ENCODE measurements around the gene PIK3CG. TPM values are rescaled to one million over a fixed set of nuclear protein-coding genes. Genes with fewer than 3 reads are reported as not detected.

The PIK3CG gene
- total RNA-seq, 5 donors from 2014 or later (not counting 1 experiment from before 2014, with no cell fraction given): 27.8 to 33.7 (median 28.4) TPM

DNA sequence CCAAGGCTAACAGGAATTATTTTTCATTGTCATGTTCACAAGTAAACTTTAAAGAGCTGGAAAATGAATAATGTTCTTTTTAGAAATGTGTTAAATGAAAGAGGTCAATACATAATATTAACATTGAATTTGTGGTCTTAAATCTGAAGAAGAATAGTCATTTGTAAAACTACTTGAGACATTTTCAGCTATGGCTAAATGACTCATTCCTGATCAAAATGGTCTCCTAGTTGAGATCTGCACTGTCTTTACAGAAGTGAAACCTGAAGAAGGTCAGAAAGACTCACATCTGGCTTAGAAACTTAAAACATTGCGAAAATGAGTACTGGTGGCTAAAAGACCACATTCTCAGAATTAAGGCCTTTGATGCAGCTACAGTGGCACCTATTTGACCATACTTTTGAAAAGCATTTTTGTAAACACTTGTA lies 5.9 kb downstream of the PIK3CG start:
- peak; percentile 52 to 66 (median 58) for ATAC-seq (replicated peaks in 1 of 4)
- Mint-ChIP-seq H3K27ac (peak overlapping the region; percentile 45 to 74), H3K27me3 (no peaks in the 10 kb centered on the region), H3K9me3 (peaks cover 0 to 4% (median 4%) of the 10 kb centered on the region in 3 donors), H3K4me3 (peak overlapping the region; percentile 50 to 64 (median 61)), H3K4me1 (peaks cover 81 to 84% (median 82%) of the 10 kb centered on the region in 3 donors), H3K36me3 (peaks cover 82% of the 10 kb centered on the region)
- DNase-seq: peak in 1 of 35 experiments; percentile 31
- Histone ChIP-seq H3K27me3 (replicated peaks in 1 of 2; ENCODE audit: control insufficient read depth in 2 of 2, extremely low read depth in 1 of 2, insufficient read depth in 2 of 2, low read length in 1 of 2) (no peaks in the 10 kb centered on the region), H3K9me3 (peaks cover 6% of the 10 kb centered on the region), H3K4me3 (ENCODE audit: control insufficient read depth in 1 of 2, extremely low read depth in 1 of 2, low read length in 1 of 2) (peak overlapping the region in 1 of 2 donors; percentile 8), H3K27ac (ENCODE audit: low read length) (no peak overlapping the region), H3K36me3 (ENCODE audit: control insufficient read depth in 2 of 2, extremely low read depth in 1 of 2, insufficient read depth in 1 of 2, low read length in 1 of 2) (peaks cover 11 to 54% of the 10 kb centered on the region in 2 donors), H3K4me1 (ENCODE audit: control insufficient read depth in 1 of 2, extremely low read depth in 1 of 2, insufficient read depth in 2 of 2, low read length in 2 of 2) (peaks cover 32 to 33% of the 10 kb centered on the region in 2 experiments)
- WGBS (ENCODE audit: insufficient coverage): no CpG with 5 or more reads among the region's 1 CpG
- POLR2A ChIA-PET: interaction anchor here in 1 of 2 donors (0.6 to 1.0 kb wide), 2 partner anchors 297 to 698 kb away, joined by 5 to 9 read pairs; partner anchors contain the start of gene HBP1
- CTCF ChIA-PET: no interaction called here

DNA sequence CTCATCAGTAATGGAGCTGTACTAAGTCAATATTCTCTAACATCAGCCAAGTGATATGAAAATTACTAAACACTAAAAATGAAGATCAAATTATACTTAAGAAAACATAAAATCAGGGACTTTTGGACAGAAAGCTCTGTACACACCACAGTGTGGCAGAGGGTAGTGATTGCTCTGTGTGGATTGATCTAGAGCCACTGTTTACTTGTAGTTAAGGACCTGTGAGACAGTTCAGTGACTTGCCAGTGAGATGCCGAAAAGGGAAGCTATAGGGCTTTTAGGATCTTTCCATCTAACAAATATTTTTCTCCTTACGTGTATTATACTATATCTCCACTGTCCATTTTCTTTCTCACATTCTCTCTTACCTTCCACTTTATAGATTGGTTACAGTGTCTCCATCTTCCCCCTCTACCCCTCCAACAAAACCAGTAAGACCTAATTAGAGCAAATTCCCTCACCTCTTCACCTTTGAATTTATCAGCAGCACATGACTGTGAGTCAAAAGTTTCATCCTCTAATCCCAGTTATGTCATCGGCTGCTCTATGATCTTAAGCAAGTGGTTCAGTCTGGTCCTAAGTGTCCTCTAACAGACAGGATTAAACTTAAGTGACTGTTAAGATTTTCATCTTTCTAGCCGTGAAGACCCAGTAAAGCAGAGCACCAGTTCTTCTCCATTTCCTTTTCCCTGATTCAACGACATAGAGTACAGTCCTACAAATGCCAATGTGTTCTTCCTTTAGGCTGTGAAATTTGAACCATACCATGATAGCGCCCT lies 6.9 kb downstream of the PIK3CG start:
- ChIA-PET CTCF (interaction anchor here in 1 of 2 donors (0.6 kb wide), 1 partner anchor 303 kb away, joined by 3 read pairs; no protein-coding TSS in a partner anchor), POLR2A (interaction anchor here in 1 of 2 donors (0.6 kb wide), 1 partner anchor 586 kb away, joined by 3 read pairs; no protein-coding TSS in a partner anchor)
- Mint-ChIP-seq H3K27me3 (no peaks in the 10 kb centered on the region), H3K4me1 (peaks cover 72 to 78% (median 78%) of the 10 kb centered on the region in 3 donors), H3K4me3 (peak overlapping the region; percentile 50 to 64 (median 61)), H3K9me3 (peaks cover 0 to 4% (median 4%) of the 10 kb centered on the region in 3 donors), H3K27ac (peak overlapping the region; percentile 45 to 74), H3K36me3 (peaks cover 82% of the 10 kb centered on the region)
- Histone ChIP-seq H3K27ac (ENCODE audit: low read length) (no peak overlapping the region), H3K4me1 (ENCODE audit: control insufficient read depth in 1 of 2, extremely low read depth in 1 of 2, insufficient read depth in 2 of 2, low read length in 2 of 2) (peaks cover 30 to 36% of the 10 kb centered on the region in 2 experiments), H3K27me3 (replicated peaks in 1 of 2; ENCODE audit: control insufficient read depth in 2 of 2, extremely low read depth in 1 of 2, insufficient read depth in 2 of 2, low read length in 1 of 2) (no peaks in the 10 kb centered on the region), H3K4me3 (ENCODE audit: control insufficient read depth in 1 of 2, extremely low read depth in 1 of 2, low read length in 1 of 2) (no peak overlapping the region), H3K36me3 (ENCODE audit: control insufficient read depth in 2 of 2, extremely low read depth in 1 of 2, insufficient read depth in 1 of 2, low read length in 1 of 2) (peaks cover 11 to 60% of the 10 kb centered on the region in 2 donors), H3K9me3 (peaks cover 6% of the 10 kb centered on the region)
- no CpG with 5 or more reads among the region's 6 CpGs for WGBS (ENCODE audit: insufficient coverage)
- ATAC-seq (replicated peaks in 1 of 4): peak in 1 of 4 experiments; percentile 58
- DNase-seq: no peak

DNA sequence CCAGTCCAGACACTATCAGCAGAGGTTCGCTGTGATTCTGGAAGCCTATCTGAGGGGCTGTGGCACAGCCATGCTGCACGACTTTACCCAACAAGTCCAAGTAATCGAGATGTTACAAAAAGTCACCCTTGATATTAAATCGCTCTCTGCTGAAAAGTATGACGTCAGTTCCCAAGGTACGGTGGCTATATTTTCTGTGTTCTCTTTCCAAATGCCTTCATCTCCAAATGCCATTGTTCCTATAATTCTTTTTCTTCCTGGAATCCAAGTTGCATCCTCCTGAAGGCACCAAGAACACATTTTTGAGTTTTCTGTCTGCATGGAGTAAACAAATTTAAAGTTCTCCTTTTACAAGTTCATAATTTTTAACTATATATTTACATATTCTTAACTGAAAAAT lies 7.7 kb downstream of the PIK3CG start:
- peaks cover 10 to 62% of the 10 kb centered on the region in 2 donors for H3K36me3 ChIP-seq (ENCODE audit: control insufficient read depth in 2 of 2, extremely low read depth in 1 of 2, insufficient read depth in 1 of 2, low read length in 1 of 2)
- Mint-ChIP-seq H3K27ac (no peak overlapping the region), H3K4me1 (peaks cover 72 to 80% (median 79%) of the 10 kb centered on the region in 3 donors), H3K36me3 (peaks cover 82% of the 10 kb centered on the region), H3K9me3 (peaks cover 0 to 4% (median 4%) of the 10 kb centered on the region in 3 donors), H3K4me3 (peak overlapping the region; percentile 50 to 64 (median 61)), H3K27me3 (no peaks in the 10 kb centered on the region)
- peaks cover 6% of the 10 kb centered on the region for H3K9me3 ChIP-seq
- ATAC-seq (replicated peaks in 1 of 4) (no peak), DNase-seq (no peak)
- POLR2A ChIA-PET: no interaction called here
- no peaks in the 10 kb centered on the region for H3K27me3 ChIP-seq (replicated peaks in 1 of 2; ENCODE audit: control insufficient read depth in 2 of 2, extremely low read depth in 1 of 2, insufficient read depth in 2 of 2, low read length in 1 of 2)
- 92% methylated on average over 6 of the region's 6 CpGs for WGBS (ENCODE audit: insufficient coverage)
- CTCF ChIA-PET: no interaction called here
- H3K27ac ChIP-seq (ENCODE audit: low read length): no peak overlapping the region
- peaks cover 32% of the 10 kb centered on the region in 2 experiments for H3K4me1 ChIP-seq (ENCODE audit: control insufficient read depth in 1 of 2, extremely low read depth in 1 of 2, insufficient read depth in 2 of 2, low read length in 2 of 2)
- H3K4me3 ChIP-seq (ENCODE audit: control insufficient read depth in 1 of 2, extremely low read depth in 1 of 2, low read length in 1 of 2): no peak overlapping the region

- Mint-ChIP-seq H3K4me1 (peaks cover 74 to 79% (median 79%) of the 10 kb centered on the region in 3 donors), H3K4me3 (peak overlapping the region in 1 of 3 donors; percentile 15), H3K27ac (peak overlapping the region in 1 of 2 donors; percentile 30), H3K27me3 (no peaks in the 10 kb centered on the region), H3K9me3 (peaks cover 0 to 4% (median 4%) of the 10 kb centered on the region in 3 donors), H3K36me3 (peaks cover 82% of the 10 kb centered on the region)
- Histone ChIP-seq H3K4me1 (ENCODE audit: control insufficient read depth in 1 of 2, extremely low read depth in 1 of 2, insufficient read depth in 2 of 2, low read length in 2 of 2) (peaks cover 19 to 36% of the 10 kb centered on the region in 2 experiments), H3K4me3 (ENCODE audit: control insufficient read depth in 1 of 2, extremely low read depth in 1 of 2, low read length in 1 of 2) (no peak overlapping the region), H3K27ac (ENCODE audit: low read length) (no peak overlapping the region), H3K9me3 (peaks cover 6% of the 10 kb centered on the region), H3K36me3 (ENCODE audit: control insufficient read depth in 2 of 2, extremely low read depth in 1 of 2, insufficient read depth in 1 of 2, low read length in 1 of 2) (peaks cover 5 to 61% of the 10 kb centered on the region in 2 donors), H3K27me3 (replicated peaks in 1 of 2; ENCODE audit: control insufficient read depth in 2 of 2, extremely low read depth in 1 of 2, insufficient read depth in 2 of 2, low read length in 1 of 2) (no peaks in the 10 kb centered on the region)
- ChIA-PET CTCF (no interaction called here), POLR2A (no interaction called here)
- DNase-seq: no peak
- no peak for ATAC-seq (replicated peaks in 1 of 4)
Measured at GRCh38 chr7:106874076-106874475, 9.0 kb downstream of the PIK3CG start.

DNA sequence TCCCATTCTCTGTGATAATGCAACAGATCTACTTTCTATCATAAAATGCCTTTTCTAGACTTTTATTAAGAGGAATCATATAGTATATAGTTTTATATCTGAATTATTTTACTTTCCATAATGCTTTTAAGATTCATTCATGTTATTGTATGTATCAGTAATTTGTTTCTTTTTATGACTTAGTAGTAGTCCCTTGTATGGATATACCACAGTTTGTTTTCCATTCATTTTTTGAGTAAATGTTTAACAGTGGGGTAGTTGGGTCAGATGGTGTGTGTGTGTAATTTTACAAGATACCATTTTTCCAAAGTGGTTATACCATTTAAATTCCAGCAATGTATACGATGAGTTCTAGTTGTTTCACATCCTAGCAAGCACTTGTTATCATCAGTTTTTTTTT lies 10.4 kb downstream of the PIK3CG start:
- H3K9me3 ChIP-seq: peaks cover 6% of the 10 kb centered on the region
- no peak for DNase-seq
- no peak for ATAC-seq (replicated peaks in 1 of 4)
- no peak overlapping the region for H3K4me3 Mint-ChIP-seq
- no peaks in the 10 kb centered on the region for H3K27me3 Mint-ChIP-seq
- ChIA-PET POLR2A (interaction anchor here in 1 of 2 donors (0.7 kb wide), 1 partner anchor 1902 kb away, joined by 8 read pairs; no protein-coding TSS in a partner anchor), CTCF (no interaction called here)
- peaks cover 80% of the 10 kb centered on the region for H3K36me3 Mint-ChIP-seq
- H3K4me1 ChIP-seq (ENCODE audit: control insufficient read depth in 1 of 2, extremely low read depth in 1 of 2, insufficient read depth in 2 of 2, low read length in 2 of 2): peaks cover 14 to 22% of the 10 kb centered on the region in 2 experiments
- no peak overlapping the region for H3K4me3 ChIP-seq (ENCODE audit: control insufficient read depth in 1 of 2, extremely low read depth in 1 of 2, low read length in 1 of 2)
- H3K27ac ChIP-seq (ENCODE audit: low read length): no peak overlapping the region
- peaks cover 5 to 72% of the 10 kb centered on the region in 2 donors for H3K36me3 ChIP-seq (ENCODE audit: control insufficient read depth in 2 of 2, extremely low read depth in 1 of 2, insufficient read depth in 1 of 2, low read length in 1 of 2)
- H3K4me1 Mint-ChIP-seq: peaks cover 68 to 70% (median 68%) of the 10 kb centered on the region in 3 donors
- peaks cover 0 to 4% (median 4%) of the 10 kb centered on the region in 3 donors for H3K9me3 Mint-ChIP-seq
- no CpG with 5 or more reads among the region's 1 CpG for WGBS (ENCODE audit: insufficient coverage)
- H3K27ac Mint-ChIP-seq: no peak overlapping the region
- no peaks in the 10 kb centered on the region for H3K27me3 ChIP-seq (replicated peaks in 1 of 2; ENCODE audit: control insufficient read depth in 2 of 2, extremely low read depth in 1 of 2, insufficient read depth in 2 of 2, low read length in 1 of 2)

GRCh38 chr7:106878748-106879439 lies 13.8 kb downstream of the PIK3CG start:
- H3K9me3 ChIP-seq: peaks cover 6% of the 10 kb centered on the region
- peaks cover 80% of the 10 kb centered on the region for H3K36me3 Mint-ChIP-seq
- peaks cover 38 to 54% (median 53%) of the 10 kb centered on the region in 3 donors for H3K4me1 Mint-ChIP-seq
- DNase-seq (no peak), ATAC-seq (replicated peaks in 1 of 4) (peak in 1 of 4 experiments; percentile 35)
- WGBS (ENCODE audit: insufficient coverage): 90% methylated on average over 2 of the region's 4 CpGs
- peaks cover 6 to 8% of the 10 kb centered on the region in 2 experiments for H3K4me1 ChIP-seq (ENCODE audit: control insufficient read depth in 1 of 2, extremely low read depth in 1 of 2, insufficient read depth in 2 of 2, low read length in 2 of 2)
- H3K27me3 Mint-ChIP-seq: no peaks in the 10 kb centered on the region
- ChIA-PET CTCF (no interaction called here), POLR2A (interaction anchor here in 1 of 2 donors (0.6 kb wide), 1 partner anchor 466 kb away, joined by 3 read pairs; no protein-coding TSS in a partner anchor)
- no peak overlapping the region for H3K4me3 ChIP-seq (ENCODE audit: control insufficient read depth in 1 of 2, extremely low read depth in 1 of 2, low read length in 1 of 2)
- H3K9me3 Mint-ChIP-seq: peaks cover 0 to 4% (median 4%) of the 10 kb centered on the region in 3 donors
- no peak overlapping the region for H3K27ac ChIP-seq (ENCODE audit: low read length)
- peak overlapping the region; percentile 17 to 79 for H3K27ac Mint-ChIP-seq
- H3K4me3 Mint-ChIP-seq: peak overlapping the region in 1 of 3 donors; percentile 39
- H3K36me3 ChIP-seq (ENCODE audit: control insufficient read depth in 2 of 2, extremely low read depth in 1 of 2, insufficient read depth in 1 of 2, low read length in 1 of 2): peaks cover 10 to 90% of the 10 kb centered on the region in 2 donors
- no peaks in the 10 kb centered on the region for H3K27me3 ChIP-seq (replicated peaks in 1 of 2; ENCODE audit: control insufficient read depth in 2 of 2, extremely low read depth in 1 of 2, insufficient read depth in 2 of 2, low read length in 1 of 2)

Data from T-cell (primary cell).